Gastroesophageal sphincter (tissue), 3 donors: ENCODE measurements around the gene KCNE4.

Experiments
- CTCF ChIP-seq, 4 experiments: fragments of 200-600 bp in 2 of 4; fragments of 450-650 bp in 2 of 4; sonication (generic) in 1 of 4; IDR thresholded peaks; one replicate each; pipeline ENCODE4 v1.5.1; 2017 to 2019; ENCODE audit warnings: antibody characterized with exemption in 4 of 4, mild to moderate bottlenecking in 2 of 4, moderate library complexity in 2 of 4
- POLR2AphosphoS5 ChIP-seq: sonication (generic); formaldehyde crosslinking; IDR thresholded peaks from one replicate; pipeline ENCODE4 v1.6.1; 2017; ENCODE audit warnings: antibody characterized with exemption

- TF ChIP-seq CTCF (IDR thresholded peaks at IDR 0.05), result no peak
- TF ChIP-seq POLR2AphosphoS5, result no peak
Measured at GRCh38 chr2:223078482-223078881, 26.5 kb downstream of the KCNE4 start.
